ENCODE results near the gene NID2. TPM values are rescaled to one million over a fixed set of nuclear protein-coding genes. Genes with fewer than 3 reads are reported as not detected.

Gene NID2
- total RNA-seq, 1 experiment from 2014 or later = 9.5 TPM

DNA sequence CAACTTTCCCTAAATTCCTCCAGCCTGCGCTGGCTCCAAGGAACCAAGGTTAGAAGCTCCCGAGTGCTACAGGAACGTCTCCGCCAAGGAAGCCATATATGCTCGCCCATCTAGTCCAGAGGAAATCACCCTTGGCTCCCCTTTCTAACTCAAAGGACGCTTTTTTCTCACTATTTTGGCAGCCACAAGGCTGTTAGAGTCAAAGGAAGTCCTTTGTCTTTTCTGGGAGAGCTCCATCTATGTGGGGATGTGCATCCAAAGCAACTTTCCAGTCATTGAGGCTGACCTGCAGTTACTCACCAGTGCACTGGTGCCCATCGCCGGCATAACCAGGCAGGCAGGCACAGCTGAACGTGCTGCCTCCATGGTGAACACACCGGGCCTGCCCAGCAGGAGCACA lies 42.0 kb downstream of the NID2 start:
- Histone ChIP-seq H3K9me3 (no peaks in the 10 kb centered on the region), H3K36me3 (ENCODE audit: control insufficient read depth, insufficient read depth, low read length) (no peaks in the 10 kb centered on the region), H3K27me3 (replicated peaks; ENCODE audit: control insufficient read depth, insufficient read depth, low read length) (no peaks in the 10 kb centered on the region), H3K4me1 (peaks cover 4% of the 10 kb centered on the region; the same call in 1 of the 2 replicates), H3K4me3 (ENCODE audit: low read depth, low read length) (no peak overlapping the region)
- TF ChIP-seq, protein P1, sequence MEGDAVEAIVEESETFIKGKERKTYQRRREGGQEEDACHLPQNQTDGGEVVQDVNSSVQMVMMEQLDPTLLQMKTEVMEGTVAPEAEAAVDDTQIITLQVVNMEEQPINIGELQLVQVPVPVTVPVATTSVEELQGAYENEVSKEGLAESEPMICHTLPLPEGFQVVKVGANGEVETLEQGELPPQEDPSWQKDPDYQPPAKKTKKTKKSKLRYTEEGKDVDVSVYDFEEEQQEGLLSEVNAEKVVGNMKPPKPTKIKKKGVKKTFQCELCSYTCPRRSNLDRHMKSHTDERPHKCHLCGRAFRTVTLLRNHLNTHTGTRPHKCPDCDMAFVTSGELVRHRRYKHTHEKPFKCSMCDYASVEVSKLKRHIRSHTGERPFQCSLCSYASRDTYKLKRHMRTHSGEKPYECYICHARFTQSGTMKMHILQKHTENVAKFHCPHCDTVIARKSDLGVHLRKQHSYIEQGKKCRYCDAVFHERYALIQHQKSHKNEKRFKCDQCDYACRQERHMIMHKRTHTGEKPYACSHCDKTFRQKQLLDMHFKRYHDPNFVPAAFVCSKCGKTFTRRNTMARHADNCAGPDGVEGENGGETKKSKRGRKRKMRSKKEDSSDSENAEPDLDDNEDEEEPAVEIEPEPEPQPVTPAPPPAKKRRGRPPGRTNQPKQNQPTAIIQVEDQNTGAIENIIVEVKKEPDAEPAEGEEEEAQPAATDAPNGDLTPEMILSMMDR (IDR thresholded peaks at IDR 0.05; ENCODE audit: insufficient read depth in 1 of 2, low read depth in 1 of 2, low read length in 1 of 2, severe bottlenecking in 1 of 2, unreplicated experiment in 1 of 2) = no peak
- no peaks in the 10 kb centered on the region for H3K27me3 Mint-ChIP-seq (ENCODE audit: insufficient read depth, unreplicated experiment)
- H3K9me3 Mint-ChIP-seq (ENCODE audit: unreplicated experiment) = no peaks in the 10 kb centered on the region
- DNase-seq = no peak
- no peaks in the 10 kb centered on the region for H3K4me1 Mint-ChIP-seq (ENCODE audit: low read depth, unreplicated experiment)
- ChIA-PET CTCF (no interaction called here), POLR2A (no interaction called here)
- H3K27ac Mint-ChIP-seq (ENCODE audit: unreplicated experiment) = no peak overlapping the region
- no TSS peak for BruUV-seq (replicated peaks)
- peaks cover 6% of the 10 kb centered on the region for H3K36me3 Mint-ChIP-seq (ENCODE audit: insufficient read depth, unreplicated experiment)
- intact Hi-C loops (cut with micrococcal nuclease; ENCODE audit: unreplicated experiment) = no loop called here
- no peak overlapping the region for H3K4me3 Mint-ChIP-seq (ENCODE audit: unreplicated experiment)

DNA sequence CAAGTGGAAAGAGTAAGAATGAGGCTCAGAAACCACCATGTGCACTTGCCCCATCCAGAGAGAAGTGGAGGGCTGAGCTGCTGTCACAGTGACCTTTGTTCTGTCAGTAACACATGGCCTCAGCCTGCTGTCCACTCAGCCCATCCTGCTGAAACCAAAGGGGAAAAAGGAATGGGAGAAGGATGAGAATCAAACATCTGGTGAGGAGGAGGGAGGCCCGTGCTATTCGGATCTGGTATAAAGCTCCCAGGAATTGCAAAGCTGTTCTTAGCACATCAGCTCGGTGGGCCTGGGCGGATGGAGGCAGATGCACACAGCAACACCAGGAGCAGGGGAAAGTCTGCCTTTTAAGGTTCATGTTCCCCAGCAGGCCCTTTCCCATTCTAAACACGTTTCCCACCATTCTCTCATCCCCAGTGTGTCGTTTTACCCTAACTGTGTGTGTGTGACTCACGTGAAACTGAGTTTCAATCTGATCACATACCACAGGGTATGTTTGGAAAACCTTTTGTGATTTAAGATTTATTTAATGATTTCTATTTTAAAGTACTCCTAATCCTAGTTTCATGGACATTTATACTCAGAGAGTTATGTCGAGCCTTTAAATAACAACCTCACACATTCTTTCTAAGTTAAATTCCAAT lies 42.7 kb downstream of the NID2 start:
- Histone ChIP-seq H3K27me3 (replicated peaks; ENCODE audit: control insufficient read depth, insufficient read depth, low read length) (no peaks in the 10 kb centered on the region), H3K9me3 (no peaks in the 10 kb centered on the region), H3K4me3 (ENCODE audit: low read depth, low read length) (no peak overlapping the region), H3K36me3 (ENCODE audit: control insufficient read depth, insufficient read depth, low read length) (no peaks in the 10 kb centered on the region), H3K4me1 (peaks cover 4% of the 10 kb centered on the region; the same call in 1 of the 2 replicates)
- Mint-ChIP-seq H3K36me3 (ENCODE audit: insufficient read depth, unreplicated experiment) (peaks cover 6% of the 10 kb centered on the region), H3K27ac (ENCODE audit: unreplicated experiment) (no peak overlapping the region), H3K27me3 (ENCODE audit: insufficient read depth, unreplicated experiment) (no peaks in the 10 kb centered on the region), H3K4me3 (ENCODE audit: unreplicated experiment) (no peak overlapping the region), H3K9me3 (ENCODE audit: unreplicated experiment) (no peaks in the 10 kb centered on the region), H3K4me1 (ENCODE audit: low read depth, unreplicated experiment) (no peaks in the 10 kb centered on the region)
- CTCF ChIA-PET = interaction anchor here (1.4 kb wide), 1 partner anchor 10 kb away, joined by 3 read pairs; no protein-coding TSS in a partner anchor
- no TSS peak for BruUV-seq (replicated peaks)
- TF ChIP-seq, protein P1 (IDR thresholded peaks at IDR 0.05; ENCODE audit: insufficient read depth in 1 of 2, low read depth in 1 of 2, low read length in 1 of 2, severe bottlenecking in 1 of 2, unreplicated experiment in 1 of 2) = no peak
- POLR2A ChIA-PET = no interaction called here
- DNase-seq = no peak
- intact Hi-C loops (cut with micrococcal nuclease; ENCODE audit: unreplicated experiment) = no loop called here

DNA sequence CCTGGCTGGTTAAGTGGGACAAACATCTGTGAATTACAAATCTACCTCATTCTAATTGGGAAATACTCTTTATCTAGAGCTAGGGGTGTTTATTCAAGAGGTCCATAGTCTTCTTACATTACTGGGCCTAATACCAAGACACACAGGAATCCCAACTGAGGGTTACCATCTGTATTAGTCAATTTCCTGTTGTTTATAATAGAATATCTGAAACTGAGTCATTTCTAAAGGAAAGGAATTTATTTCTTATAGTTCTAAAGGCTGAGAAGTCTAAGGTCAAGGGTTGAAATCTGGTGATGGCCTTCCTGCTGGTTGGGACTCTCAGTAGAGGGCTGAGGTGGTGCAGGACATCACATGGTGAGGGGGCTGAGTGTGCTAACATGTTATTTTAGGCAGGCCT lies 43.5 kb downstream of the NID2 start:
- ChIA-PET CTCF (interaction anchor here (1.4 kb wide), 1 partner anchor 10 kb away, joined by 3 read pairs; no protein-coding TSS in a partner anchor), POLR2A (interaction anchor here (0.6 kb wide), 1 partner anchor 27 kb away, joined by 6 read pairs; no protein-coding TSS in a partner anchor)
- no peak overlapping the region for H3K4me3 ChIP-seq (ENCODE audit: low read depth, low read length)
- TF ChIP-seq, protein P1 (IDR thresholded peaks at IDR 0.05; ENCODE audit: insufficient read depth in 1 of 2, low read depth in 1 of 2, low read length in 1 of 2, severe bottlenecking in 1 of 2, unreplicated experiment in 1 of 2) = no peak
- Mint-ChIP-seq H3K4me1 (ENCODE audit: low read depth, unreplicated experiment) (no peaks in the 10 kb centered on the region), H3K9me3 (ENCODE audit: unreplicated experiment) (no peaks in the 10 kb centered on the region), H3K4me3 (ENCODE audit: unreplicated experiment) (no peak overlapping the region), H3K36me3 (ENCODE audit: insufficient read depth, unreplicated experiment) (peaks cover 6% of the 10 kb centered on the region), H3K27me3 (ENCODE audit: insufficient read depth, unreplicated experiment) (no peaks in the 10 kb centered on the region), H3K27ac (ENCODE audit: unreplicated experiment) (no peak overlapping the region)
- DNase-seq = no peak
- no peaks in the 10 kb centered on the region for H3K9me3 ChIP-seq
- intact Hi-C loops (cut with micrococcal nuclease; ENCODE audit: unreplicated experiment) = no loop called here
- H3K27me3 ChIP-seq (replicated peaks; ENCODE audit: control insufficient read depth, insufficient read depth, low read length) = no peaks in the 10 kb centered on the region
- no TSS peak for BruUV-seq (replicated peaks)
- no peaks in the 10 kb centered on the region for H3K36me3 ChIP-seq (ENCODE audit: control insufficient read depth, insufficient read depth, low read length)
- peaks cover 4% of the 10 kb centered on the region; the same call in 1 of the 2 replicates for H3K4me1 ChIP-seq

Measured in Caco-2 (cell line).